Endothelial cell of hepatic sinusoid (primary cell): Measurements from ENCODE around the gene HSPA5.
"Not testable (repeated sequence)": the region's sequence is repeated elsewhere in the genome, so short reads cannot be mapped to it uniquely, and the experiment has no call there.

Experiments used
- in situ Hi-C: cut with HindIII; loops from 2 replicates; pipeline ENCODE4 v1.10.0; 2017; ENCODE audit warnings: low sequenced_read_pairs

The HSPA5 gene

DNA sequence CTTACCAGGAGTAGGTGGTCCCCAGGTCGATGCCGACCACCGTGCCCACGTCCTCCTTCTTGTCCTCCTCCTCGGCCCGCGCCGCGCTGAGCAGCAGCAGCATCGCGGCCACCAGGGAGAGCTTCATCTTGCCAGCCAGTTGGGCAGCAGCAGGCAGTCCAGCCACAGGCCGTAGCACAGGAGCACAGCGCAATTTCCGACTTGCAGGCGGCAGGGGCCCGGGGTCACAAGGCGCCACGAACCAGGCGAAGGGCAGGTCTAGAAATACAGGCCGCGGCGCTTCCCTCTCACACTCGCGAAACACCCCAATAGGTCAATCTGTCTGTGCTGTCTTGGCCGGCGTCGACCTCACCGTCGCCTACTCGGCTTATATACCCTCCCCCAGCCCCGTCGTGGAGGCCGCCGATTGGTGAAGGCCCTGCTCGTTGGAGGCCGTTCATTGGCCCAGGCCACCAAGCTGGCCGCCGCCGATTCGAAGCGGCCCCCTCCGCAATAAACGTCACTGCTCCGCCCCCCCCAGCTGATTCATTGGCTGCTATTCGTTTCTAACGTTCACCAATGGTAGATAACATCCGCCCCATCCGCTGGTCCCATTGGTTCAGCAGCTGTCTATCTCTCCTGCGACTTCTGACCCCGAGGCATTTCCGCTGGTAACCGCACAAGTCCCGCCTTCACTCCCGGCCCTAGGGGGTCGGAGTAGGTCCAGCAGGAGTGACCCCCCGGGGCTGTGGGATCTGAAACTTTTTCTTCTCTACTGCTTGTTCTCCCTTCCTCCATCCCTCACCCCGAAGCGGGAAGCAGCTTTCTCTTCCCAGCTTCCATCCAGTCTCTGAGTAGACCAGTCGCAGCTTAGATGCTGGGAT lies at the start of gene HSPA5:
Gene HSPA5, minus strand, starts transcription at position 344 of the 863 bp plus-strand sequence. Its CDS starts 217 bp downstream, at position 127.
- in situ Hi-C loops, result no loop called here

DNA sequence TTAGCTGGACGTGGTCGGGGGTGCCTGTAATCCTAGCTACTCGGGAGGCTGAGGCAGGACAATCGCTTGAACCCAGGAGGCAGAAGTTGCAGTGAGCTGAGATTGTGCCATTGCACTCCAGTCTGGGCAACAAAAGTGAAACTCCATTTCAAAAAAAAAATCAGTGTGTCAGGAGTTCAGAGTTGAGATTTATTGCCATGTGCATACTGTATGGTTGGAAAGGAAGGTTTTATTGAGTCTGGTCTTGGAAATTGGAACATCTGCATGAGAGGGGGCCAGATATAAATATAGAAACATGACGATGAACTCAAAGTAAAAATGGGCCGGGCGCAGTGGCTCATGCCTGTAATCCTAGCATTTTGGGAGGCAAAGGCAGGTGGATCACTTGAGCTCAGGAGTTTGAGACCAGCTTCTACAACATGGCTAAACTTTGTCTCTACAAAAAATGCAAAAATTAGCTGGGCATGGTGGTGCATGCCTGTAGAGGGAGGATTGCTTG lies 45.8 kb upstream of the HSPA5 start:
- in situ Hi-C loops, result not testable (repeated sequence)

DNA sequence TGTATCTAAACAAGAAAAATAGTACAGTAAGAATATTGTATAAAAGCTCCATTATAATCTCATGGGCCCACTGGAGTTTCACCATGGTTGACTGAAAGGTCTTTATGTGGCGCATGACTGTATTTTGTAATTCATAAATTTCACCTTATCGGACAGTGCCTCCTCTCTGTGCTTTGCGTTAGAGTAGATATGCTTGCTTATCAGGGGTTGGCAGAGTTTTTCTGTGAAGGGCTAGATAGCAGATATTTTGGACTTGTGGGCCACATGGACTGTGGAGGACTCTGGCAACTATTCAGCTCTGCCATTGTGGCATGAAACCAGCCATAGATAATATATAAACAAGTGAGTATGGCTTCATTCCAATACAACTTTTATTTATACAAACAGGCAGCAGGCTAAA lies 43.7 kb upstream of the HSPA5 start:
- in situ Hi-C loops, result no loop called here

DNA sequence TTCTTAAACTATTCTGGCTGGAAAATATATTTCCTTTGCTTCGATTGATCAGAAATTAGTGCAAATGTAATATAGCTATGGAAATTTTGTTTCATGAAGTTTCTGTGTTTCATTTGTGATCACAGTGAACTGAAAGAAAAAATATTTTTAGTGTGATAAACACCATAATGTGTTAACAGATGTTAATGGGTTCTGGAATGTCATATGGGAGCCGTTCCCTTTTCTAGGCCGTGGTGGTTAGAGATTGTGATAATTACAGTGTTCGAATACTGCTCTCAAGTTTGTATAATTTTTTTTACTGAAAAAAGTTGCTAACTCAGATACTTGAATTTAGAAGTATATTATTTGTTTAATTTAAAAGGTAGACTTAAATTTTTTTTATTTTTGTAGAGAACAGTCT lies 39.8 kb upstream of the HSPA5 start:
- in situ Hi-C loops, result no loop called here

DNA sequence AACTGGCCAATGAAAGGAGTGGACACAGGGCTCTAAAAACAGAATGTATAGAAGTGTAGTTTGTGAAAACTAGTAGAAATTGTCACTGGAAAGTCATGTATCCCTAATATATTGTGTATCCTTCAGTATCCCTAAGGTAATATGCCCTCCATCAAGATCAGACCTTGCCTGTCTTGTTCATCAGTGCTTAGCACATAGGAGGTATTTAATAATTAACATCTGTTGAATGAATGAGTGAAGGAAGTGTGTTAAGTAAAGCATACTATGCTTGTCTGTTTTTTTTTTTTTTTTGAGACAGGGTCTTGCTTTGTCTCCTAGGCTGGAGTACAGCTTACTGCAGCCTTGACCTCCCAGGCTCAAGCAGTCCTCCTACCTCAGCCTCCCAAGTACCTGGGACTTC lies 36.3 kb upstream of the HSPA5 start:
- in situ Hi-C loops, result no loop called here

DNA sequence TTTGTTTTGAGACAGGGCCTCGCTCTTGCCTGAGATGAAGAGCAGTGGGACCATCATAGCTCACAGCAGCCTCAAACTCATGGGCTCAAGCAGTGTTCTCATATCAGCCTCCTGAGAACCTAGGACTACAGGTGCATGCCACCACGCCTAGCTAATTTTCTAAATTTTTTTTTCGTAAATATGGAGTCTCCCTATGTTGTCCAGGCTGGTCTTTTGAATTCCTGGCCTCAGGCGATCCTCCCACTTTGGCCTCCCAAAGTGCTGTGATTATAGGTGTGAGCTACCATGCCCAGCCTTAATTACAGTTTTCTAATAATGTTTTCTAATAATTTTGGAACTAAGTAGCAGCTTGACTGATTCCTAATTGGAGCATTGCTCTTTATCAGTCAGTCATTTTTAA lies 35.6 kb upstream of the HSPA5 start:
- in situ Hi-C loops, result no loop called here

DNA sequence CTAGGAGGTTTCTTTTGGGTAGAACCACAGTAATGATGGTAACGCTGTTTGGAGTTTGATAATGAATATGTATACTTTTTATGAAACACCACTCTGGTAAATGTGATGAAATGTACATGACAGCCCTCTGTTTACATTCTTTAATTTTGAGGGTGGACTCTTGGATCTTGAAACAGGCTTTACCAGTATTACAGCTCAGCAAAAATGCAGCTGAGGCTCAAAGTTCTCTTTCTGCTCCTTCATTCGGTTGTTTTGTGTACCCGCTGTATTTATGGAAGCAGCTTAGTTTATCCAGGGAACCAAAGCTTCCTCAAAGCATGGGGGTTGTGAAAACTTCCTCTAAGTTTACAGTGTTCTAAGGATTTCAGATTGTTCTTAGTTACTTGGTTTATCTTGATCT lies 31.6 kb upstream of the HSPA5 start:
- in situ Hi-C loops, result no loop called here

DNA sequence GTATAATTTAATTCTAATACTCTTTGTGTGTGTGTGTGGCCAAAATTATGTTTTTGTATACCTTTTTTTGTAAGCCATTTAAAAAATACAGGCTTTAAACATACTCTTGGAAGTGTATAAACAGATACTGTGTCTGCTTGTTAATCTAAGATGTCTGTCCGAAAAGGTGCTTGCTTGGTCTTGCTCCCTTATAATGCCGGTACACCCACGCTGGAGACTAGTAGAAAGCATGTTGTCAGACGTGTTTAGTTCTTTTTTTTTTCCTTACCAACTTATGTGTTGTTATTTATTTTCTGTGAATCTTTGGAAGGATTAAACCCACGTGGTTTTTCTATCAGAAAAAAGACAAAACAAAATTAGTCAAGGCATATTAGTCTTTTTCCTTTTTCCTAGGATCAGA lies 29.9 kb upstream of the HSPA5 start:
- in situ Hi-C loops, result no loop called here

DNA sequence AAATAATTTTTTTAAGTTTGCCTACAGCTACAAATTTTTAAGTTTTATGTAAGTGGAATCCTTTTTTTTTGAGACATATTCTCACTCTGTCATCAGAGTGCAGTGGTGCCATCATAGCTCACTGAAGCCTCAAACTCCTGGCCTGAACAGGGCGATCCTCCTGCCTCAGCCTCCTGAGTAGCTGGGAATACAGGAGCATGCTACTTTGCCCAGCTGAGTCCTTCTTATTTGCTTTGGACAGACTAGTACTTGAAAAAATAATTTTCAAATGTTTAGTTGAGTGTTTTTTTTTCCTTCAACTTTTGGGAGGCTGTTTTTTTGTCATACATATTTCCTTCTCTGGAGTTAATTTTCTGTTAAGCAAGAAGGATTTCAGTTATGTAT lies 27.9 kb upstream of the HSPA5 start:
- in situ Hi-C loops, result loop anchor here (10.0 kb wide), 1 partner anchor 106 kb away; no protein-coding TSS in a partner anchor

DNA sequence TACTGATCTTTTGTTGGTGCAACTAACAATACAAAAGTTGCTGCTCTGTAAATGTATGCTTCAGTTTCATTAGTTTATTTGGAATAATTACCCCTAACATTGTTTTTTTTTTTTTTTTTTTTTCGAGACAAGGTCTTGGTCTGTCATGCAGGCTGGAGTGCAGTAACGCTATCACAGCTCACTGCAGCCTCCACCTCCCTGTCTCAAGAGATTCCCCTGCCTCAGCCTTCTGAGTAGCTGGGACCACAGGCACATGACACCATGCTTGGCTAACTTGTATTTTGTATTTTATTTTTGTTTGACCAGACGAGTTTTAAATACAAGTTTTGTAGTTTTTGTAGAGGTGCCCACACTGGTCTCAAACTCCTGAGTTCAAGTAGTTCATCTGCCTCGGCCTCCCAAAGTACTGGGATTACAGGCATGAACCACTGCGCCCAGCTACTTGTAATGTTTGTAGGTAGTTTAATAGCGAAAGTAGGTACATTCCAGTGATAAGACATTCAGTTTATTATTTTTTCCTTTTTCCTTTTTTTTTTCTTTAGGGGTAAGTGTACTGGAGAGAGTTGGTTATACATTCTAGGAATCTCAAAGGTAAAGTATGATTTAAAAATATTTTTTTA lies 27.4 kb upstream of the HSPA5 start:
- in situ Hi-C loops, result loop anchor here (10.0 kb wide), 1 partner anchor 106 kb away; no protein-coding TSS in a partner anchor

DNA sequence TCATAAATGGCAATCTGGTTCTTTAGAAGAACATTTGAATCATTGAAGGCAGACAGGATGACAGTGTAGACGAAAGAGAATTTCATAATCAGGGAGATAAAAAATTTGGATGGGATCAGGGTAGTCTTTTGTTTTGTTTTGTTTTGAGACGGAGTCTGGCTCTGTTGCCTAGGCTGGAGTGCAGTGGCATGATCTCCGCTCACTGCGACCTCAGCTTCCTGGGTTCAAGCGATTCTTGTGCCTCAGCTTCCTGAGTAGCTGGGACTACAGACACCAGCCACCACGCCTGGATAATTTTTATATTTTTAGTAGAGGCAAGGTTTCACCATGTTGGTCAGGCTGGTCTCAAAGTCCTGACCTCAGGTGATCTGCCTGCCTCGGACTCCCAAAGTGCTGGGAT lies 22.9 kb upstream of the HSPA5 start:
- in situ Hi-C loops, result loop anchor here (10.0 kb wide), 1 partner anchor 111 kb away; no protein-coding TSS in a partner anchor

DNA sequence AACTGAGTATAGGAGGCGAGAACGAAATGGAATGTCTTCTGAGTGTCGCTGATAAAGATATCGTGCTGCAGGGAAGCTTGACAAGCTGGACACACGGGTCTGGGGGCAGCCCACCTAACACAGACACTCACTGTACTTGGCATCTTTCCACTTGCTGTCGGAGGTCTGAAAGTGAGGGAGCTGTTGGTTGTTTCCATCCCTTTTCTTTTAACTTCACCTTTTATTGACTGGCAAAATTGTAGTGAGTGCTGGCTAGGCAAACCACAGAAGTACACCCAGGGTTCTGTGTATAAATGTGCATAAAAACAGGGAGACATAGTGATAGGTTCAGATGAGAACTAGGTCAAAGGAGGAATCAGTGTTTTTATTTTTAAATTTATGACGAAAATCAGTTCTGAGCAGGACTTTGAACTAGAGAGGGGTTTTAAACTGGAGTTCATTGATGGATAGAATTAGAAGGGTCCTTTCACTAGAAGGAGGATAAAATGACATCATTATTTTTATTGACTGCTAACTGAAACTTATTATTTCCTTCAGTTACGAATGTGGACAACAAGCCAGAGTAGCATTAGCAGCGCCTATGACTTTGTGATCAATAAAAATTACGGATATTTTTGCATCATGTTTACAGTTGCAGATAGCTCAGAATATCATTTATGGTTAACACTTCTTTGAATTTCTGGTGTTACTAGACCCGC lies 21.3 kb upstream of the HSPA5 start:
- in situ Hi-C loops, result loop anchor here (10.0 kb wide), 1 partner anchor 112 kb away; no protein-coding TSS in a partner anchor

DNA sequence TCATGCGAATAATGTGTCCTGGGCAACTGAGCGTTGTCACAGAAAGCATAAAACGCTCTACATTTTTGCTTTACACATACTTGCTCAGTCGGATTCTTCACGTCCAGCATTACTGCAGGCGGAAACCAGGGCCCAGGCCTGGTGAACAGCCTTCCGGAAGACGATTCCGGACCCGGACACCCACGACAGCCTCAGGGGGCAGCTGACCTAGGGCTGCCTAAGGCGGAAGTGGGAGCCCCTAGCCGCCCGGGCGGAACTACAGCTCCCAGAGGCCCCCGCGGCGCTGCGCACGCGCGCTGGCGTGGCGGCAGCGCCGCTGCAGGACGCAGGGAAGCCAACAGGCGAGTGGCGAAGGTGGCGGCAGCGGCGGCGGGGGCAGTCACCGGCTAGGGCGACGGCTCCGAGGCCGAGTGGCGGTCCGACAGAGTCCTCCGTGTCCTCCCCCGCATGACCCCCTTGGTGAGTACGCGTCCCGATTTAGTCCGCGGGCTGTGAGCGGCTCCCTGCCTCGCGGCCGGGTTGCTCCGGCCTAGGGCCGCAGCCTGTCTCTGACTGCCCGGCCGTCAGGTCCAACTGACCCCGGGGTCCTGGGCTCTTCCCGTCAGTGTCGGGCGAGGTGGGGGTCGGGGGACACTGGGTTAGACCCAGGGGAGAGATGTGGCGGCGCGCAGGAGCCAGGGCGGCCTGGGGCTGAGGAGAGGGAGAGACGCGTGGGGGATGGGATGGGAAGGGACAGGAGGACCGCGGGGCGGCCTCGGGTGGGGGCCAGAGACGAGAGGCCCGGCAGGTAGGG lies 20.6 kb upstream of the HSPA5 start, which contains the start of gene GAPVD1:
Gene GAPVD1, plus strand, starts transcription at position 326 of the 793 bp plus-strand sequence. CDS start 37,096 bp downstream, outside the sequence.
- in situ Hi-C loops, result loop anchor here (10.0 kb wide), 1 partner anchor 113 kb away; no protein-coding TSS in a partner anchor

DNA sequence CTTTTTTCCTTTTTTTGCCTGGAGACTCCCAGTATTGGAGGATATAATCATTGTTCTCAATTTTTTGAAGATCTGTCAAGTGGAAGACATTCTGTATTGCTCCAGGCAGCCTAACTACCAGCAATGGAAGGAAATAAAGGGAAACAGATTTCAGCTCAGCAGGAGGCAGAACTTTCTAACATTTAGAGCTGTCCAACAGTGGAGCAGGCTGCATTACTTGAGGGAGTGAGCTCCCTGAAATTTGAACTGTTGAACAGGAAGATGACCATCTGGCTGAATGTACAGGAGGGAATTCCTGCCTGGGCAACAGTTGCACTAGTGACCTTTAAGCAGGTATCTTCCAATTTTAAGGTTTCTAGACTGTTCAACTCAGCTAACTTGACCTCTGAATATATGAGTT lies 19.4 kb upstream of the HSPA5 start:
- in situ Hi-C loops, result loop anchor here (10.0 kb wide), 1 partner anchor 114 kb away; no protein-coding TSS in a partner anchor

DNA sequence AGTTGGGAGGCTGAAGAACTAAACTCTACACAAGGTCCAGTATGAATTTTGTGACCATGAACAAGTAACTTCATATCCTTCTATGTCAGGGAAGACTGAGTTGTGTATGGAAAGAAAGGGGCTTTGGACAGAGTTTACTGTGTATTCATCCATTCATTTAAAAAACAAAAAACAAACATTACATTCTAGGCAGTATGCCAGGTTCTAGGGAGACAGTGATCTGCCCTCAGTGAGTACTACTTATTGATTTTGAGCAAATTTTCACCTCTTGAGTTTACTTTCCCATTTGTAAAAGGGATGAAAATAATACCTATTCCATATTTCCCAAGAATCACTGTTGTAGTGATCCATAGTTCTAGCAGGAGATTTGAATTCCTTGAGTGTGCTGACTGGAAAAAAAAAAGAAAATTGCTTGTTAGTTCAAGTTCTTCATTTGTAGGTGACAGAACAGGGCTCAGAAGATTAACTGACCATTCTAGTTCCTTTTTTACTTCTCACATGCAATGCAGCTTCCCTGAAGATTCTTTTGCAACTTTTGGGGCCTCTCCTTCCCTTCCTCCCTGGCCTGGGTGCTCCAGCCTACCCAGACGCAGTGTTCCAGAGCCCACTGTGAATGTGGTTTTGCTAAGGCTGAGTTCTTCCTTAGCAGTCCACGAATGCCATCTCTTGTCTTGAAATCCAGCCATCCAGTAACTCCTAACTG lies 17.8 kb upstream of the HSPA5 start:
- in situ Hi-C loops, result no loop called here

DNA sequence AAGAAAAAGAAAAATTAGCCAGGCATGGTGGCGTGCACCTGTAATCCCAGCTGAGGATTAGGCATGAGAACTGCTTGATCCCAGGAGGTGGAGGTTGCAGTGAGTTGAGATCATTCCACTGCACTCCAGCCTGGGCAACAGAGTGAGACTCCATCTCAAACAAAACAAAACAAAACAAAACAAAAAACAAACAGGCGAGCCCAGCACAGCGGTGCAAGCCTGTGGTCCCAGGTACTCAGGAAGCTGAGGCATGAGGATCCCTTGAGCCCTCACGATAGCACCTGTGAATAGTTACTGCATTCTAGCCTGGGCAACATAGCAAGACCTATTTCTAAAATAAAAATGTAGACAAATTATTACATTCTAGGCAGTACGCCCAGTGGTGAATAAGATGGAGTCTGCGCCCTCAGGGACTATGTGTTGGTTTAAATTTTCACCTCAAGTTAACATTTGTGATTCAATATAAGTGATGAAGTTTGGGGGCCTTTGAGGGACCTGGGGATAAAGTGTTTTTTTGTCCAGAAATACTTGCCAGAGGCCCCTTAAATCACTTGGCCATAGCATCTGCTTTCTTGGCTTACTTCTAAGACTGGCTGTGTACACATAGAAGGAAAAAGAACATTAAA lies 17.1 kb upstream of the HSPA5 start:
- in situ Hi-C loops, result no loop called here

DNA sequence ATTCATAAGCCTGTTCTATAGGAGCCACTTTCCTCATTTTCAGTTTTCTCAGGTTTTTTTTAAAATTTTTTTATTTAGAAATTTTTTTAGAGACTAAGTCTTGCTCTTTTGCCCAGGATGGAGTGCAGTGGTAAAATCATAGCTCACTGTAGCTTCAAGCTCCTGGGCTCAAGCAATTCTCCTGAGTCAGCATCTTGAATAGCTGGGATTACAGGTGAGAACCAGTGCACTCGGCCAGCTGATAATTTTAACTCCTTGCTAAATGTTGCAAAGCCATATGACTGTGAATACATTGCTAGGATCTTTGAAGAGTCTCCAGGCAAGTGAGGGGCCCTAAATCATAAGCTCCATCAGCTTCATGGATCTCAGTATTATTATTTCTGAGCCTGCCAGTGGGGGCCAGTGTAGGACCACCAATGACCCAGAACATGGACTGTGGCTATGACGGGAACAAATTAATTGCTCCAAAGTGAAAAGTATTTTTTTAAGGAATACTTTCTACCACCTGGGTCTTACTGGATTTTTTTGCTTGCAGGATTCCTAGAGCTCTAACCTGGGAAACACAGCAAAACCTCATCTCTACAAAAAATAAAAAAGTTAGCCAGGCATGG lies 14.7 kb upstream of the HSPA5 start:
- in situ Hi-C loops, result no loop called here

DNA sequence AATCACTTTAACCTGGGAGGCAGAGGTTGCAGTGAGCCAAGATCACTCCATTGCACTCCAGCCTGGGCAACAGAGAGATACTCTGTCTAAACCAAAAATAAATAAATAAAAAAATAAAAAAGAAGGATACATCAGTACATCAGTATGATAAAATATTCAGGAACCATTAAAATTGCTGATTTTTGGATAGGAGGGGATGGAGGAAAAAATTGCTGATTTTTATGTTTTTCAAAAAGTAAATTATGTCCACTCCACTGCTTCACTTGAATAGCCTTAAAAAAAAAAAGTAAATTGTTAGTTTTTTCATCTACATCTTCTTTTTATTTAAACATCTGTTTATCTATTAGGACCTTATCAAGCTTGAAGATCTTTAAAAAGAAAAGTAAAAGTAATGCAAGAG lies 13.1 kb upstream of the HSPA5 start:
- in situ Hi-C loops, result no loop called here

DNA sequence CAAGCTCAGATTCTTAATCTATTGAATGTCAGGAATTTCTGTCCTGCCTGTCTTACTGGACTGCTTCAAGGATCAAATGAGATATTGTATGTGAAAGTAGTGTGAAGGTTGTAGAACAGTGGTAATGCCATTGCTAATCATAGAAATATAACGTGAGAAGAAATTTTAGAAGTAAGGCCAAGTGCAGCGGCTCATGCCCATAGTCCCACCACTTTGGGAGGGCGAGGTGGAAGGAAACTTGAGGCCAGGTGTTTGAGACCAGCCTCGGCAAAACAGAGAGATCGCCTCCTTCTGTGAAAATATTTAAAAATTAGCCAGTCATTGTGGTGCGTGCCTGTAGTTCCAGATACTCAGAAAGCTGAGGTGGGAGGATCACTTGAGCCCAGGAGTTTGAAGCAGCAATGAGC lies 5.1 kb upstream of the HSPA5 start:
- in situ Hi-C loops, result no loop called here
